Activated T-cell treated with anti-CD3 and anti-CD28 coated beads, Interleukin-2, amount 50 U/mL, for 72 hours (primary cell): ENCODE measurements around the gene SLC41A3. TPM values are rescaled to one million over a fixed set of nuclear protein-coding genes. Genes with fewer than 3 reads are reported as not detected.

ENCODE experiments used
- ATAC-seq, 2 donors: fragments of 150-1000 bp; cut with Tn5 transposase; replicated peaks in 1 of 2; 2 replicates each; pipeline ENCODE4 v1.10.0; 2021; ENCODE audit warnings: moderate library complexity in 2 of 2, mild to moderate bottlenecking in 1 of 2
- DNase-seq, 2 donors: peaks; one replicate each; pipeline ENCODE4 v3.0.0; 2021 to 2022; ENCODE audit warnings: mixed read lengths in 1 of 2
- H3K27ac Mint-ChIP-seq: one replicate; pipeline ENCODE4 v1.8.0; 2022; ENCODE audit warnings: mild to moderate bottlenecking, moderate library complexity, mixed read lengths
- H3K27me3 Mint-ChIP-seq: one replicate; pipeline ENCODE4 v1.8.0; 2022; ENCODE audit warnings: low read depth, mixed read lengths
- H3K36me3 Mint-ChIP-seq, 2 donors: one replicate each; pipeline ENCODE4 v1.8.0; 2022; ENCODE audit warnings: mixed read lengths in 2 of 2, mild to moderate bottlenecking in 1 of 2; ENCODE audit not compliant: insufficient read depth in 2 of 2
- H3K4me1 Mint-ChIP-seq: one replicate; pipeline ENCODE4 v1.8.0; 2022; ENCODE audit warnings: low read depth, mixed read lengths
- H3K4me3 Mint-ChIP-seq, 2 donors: one replicate each; pipeline ENCODE4 v1.8.0; 2022; ENCODE audit warnings: mild to moderate bottlenecking in 2 of 2, mixed read lengths in 2 of 2, moderate library complexity in 2 of 2
- H3K9me3 Mint-ChIP-seq, 2 donors: one replicate each; pipeline ENCODE4 v1.8.0; 2022; ENCODE audit warnings: mixed read lengths in 2 of 2
- total RNA-seq, 2 donors: library from RNA; stranded (reverse); gene quantifications; one replicate each; pipeline ENCODE4 v1.2.3, GENCODE V29; 2022

Gene SLC41A3
- total RNA-seq, 2 donors from 2014 or later: 32.3 to 34.5 TPM

- H3K4me1 Mint-ChIP-seq: no peaks in the 10 kb centered on the region
- DNase-seq: no peak
Measured at GRCh38 chr3:126126286-126126685, 42.4 kb upstream of the SLC41A3 start.

GRCh38 chr3:126125781-126126251 is 41.9 kb upstream of the SLC41A3 start:
- Mint-ChIP-seq H3K27ac (no peak overlapping the region), H3K36me3 (no peaks in the 10 kb centered on the region), H3K4me1 (no peaks in the 10 kb centered on the region), H3K4me3 (no peak overlapping the region), H3K9me3 (no peaks in the 10 kb centered on the region), H3K27me3 (no peaks in the 10 kb centered on the region)
- DNase-seq: no peak
- no peak for ATAC-seq

More at GRCh38 chr3:126126286-126126685, 42.4 kb upstream of the SLC41A3 start:
- ATAC-seq: peak in 1 of 2 donors; percentile 16
- H3K4me3 Mint-ChIP-seq: no peak overlapping the region
- H3K27ac Mint-ChIP-seq: no peak overlapping the region
- no peaks in the 10 kb centered on the region for H3K9me3 Mint-ChIP-seq
- H3K27me3 Mint-ChIP-seq: no peaks in the 10 kb centered on the region
- H3K36me3 Mint-ChIP-seq: no peaks in the 10 kb centered on the region

GRCh38 chr3:126125341-126125740 is 41.4 kb upstream of the SLC41A3 start:
- DNase-seq (no peak), ATAC-seq (no peak)
- H3K4me1 Mint-ChIP-seq: no peaks in the 10 kb centered on the region
- no peaks in the 10 kb centered on the region for H3K9me3 Mint-ChIP-seq
- H3K27ac Mint-ChIP-seq: no peak overlapping the region
- no peak overlapping the region for H3K4me3 Mint-ChIP-seq
- no peaks in the 10 kb centered on the region for H3K36me3 Mint-ChIP-seq
- no peaks in the 10 kb centered on the region for H3K27me3 Mint-ChIP-seq

GRCh38 chr3:126124896-126125295 is 41.0 kb upstream of the SLC41A3 start:
- no peaks in the 10 kb centered on the region for H3K36me3 Mint-ChIP-seq
- no peaks in the 10 kb centered on the region for H3K9me3 Mint-ChIP-seq
- H3K27ac Mint-ChIP-seq: no peak overlapping the region
- ATAC-seq: no peak
- no peaks in the 10 kb centered on the region for H3K4me1 Mint-ChIP-seq
- H3K4me3 Mint-ChIP-seq: no peak overlapping the region
- peaks cover under 1% of the 10 kb centered on the region for H3K27me3 Mint-ChIP-seq
- DNase-seq: no peak

- ATAC-seq (no peak), DNase-seq (no peak)
- H3K27ac Mint-ChIP-seq: no peak overlapping the region
- no peak overlapping the region for H3K4me3 Mint-ChIP-seq
- no peaks in the 10 kb centered on the region for H3K4me1 Mint-ChIP-seq
- no peaks in the 10 kb centered on the region for H3K9me3 Mint-ChIP-seq
- H3K36me3 Mint-ChIP-seq: no peaks in the 10 kb centered on the region
- H3K27me3 Mint-ChIP-seq: peaks cover 6% of the 10 kb centered on the region
Measured at GRCh38 chr3:126124148-126124868, 40.4 kb upstream of the SLC41A3 start.

GRCh38 chr3:126121632-126122031 is 37.7 kb upstream of the SLC41A3 start:
- Mint-ChIP-seq H3K36me3 (no peaks in the 10 kb centered on the region), H3K27me3 (peaks cover 8% of the 10 kb centered on the region), H3K9me3 (no peaks in the 10 kb centered on the region), H3K27ac (no peak overlapping the region), H3K4me3 (no peak overlapping the region), H3K4me1 (no peaks in the 10 kb centered on the region)
- ATAC-seq (no peak), DNase-seq (no peak)

- Mint-ChIP-seq H3K4me1 (no peaks in the 10 kb centered on the region), H3K4me3 (no peak overlapping the region), H3K27ac (no peak overlapping the region), H3K36me3 (no peaks in the 10 kb centered on the region), H3K9me3 (no peaks in the 10 kb centered on the region), H3K27me3 (peaks cover 8% of the 10 kb centered on the region)
- no peak for DNase-seq
- no peak for ATAC-seq
Measured at GRCh38 chr3:126121074-126121473, 37.1 kb upstream of the SLC41A3 start.

GRCh38 chr3:126119976-126120375 is 36.1 kb upstream of the SLC41A3 start:
- Mint-ChIP-seq H3K36me3 (no peaks in the 10 kb centered on the region), H3K4me1 (no peaks in the 10 kb centered on the region), H3K4me3 (no peak overlapping the region), H3K27ac (no peak overlapping the region), H3K9me3 (no peaks in the 10 kb centered on the region), H3K27me3 (peaks cover 8% of the 10 kb centered on the region)
- no peak for DNase-seq
- no peak for ATAC-seq

GRCh38 chr3:126119008-126119675 is 35.2 kb upstream of the SLC41A3 start:
- H3K36me3 Mint-ChIP-seq: no peaks in the 10 kb centered on the region
- no peak overlapping the region for H3K4me3 Mint-ChIP-seq
- peaks cover 8% of the 10 kb centered on the region for H3K27me3 Mint-ChIP-seq

GRCh38 chr3:126118591-126118990 is 34.7 kb upstream of the SLC41A3 start:
- Mint-ChIP-seq H3K36me3 (no peaks in the 10 kb centered on the region), H3K27me3 (peaks cover 8% of the 10 kb centered on the region), H3K4me3 (no peak overlapping the region), H3K4me1 (no peaks in the 10 kb centered on the region), H3K27ac (no peak overlapping the region), H3K9me3 (no peaks in the 10 kb centered on the region)
- ATAC-seq: no peak
- DNase-seq: no peak

More at GRCh38 chr3:126119008-126119675, 35.2 kb upstream of the SLC41A3 start:
- Mint-ChIP-seq H3K9me3 (no peaks in the 10 kb centered on the region), H3K4me1 (no peaks in the 10 kb centered on the region), H3K27ac (no peak overlapping the region)
- ATAC-seq (no peak), DNase-seq (no peak)

GRCh38 chr3:126117786-126118185 is 33.9 kb upstream of the SLC41A3 start:
- H3K27ac Mint-ChIP-seq: no peak overlapping the region
- H3K27me3 Mint-ChIP-seq: peaks cover 8% of the 10 kb centered on the region
- no peak for DNase-seq

GRCh38 chr3:126117212-126117611 is 33.3 kb upstream of the SLC41A3 start:
- DNase-seq (no peak), ATAC-seq (no peak)
- no peaks in the 10 kb centered on the region for H3K4me1 Mint-ChIP-seq
- no peaks in the 10 kb centered on the region for H3K9me3 Mint-ChIP-seq
- H3K27me3 Mint-ChIP-seq: peaks cover 8% of the 10 kb centered on the region
- H3K36me3 Mint-ChIP-seq: no peaks in the 10 kb centered on the region
- no peak overlapping the region for H3K27ac Mint-ChIP-seq
- no peak overlapping the region for H3K4me3 Mint-ChIP-seq

More at GRCh38 chr3:126117786-126118185, 33.9 kb upstream of the SLC41A3 start:
- no peaks in the 10 kb centered on the region for H3K36me3 Mint-ChIP-seq
- no peaks in the 10 kb centered on the region for H3K9me3 Mint-ChIP-seq
- no peaks in the 10 kb centered on the region for H3K4me1 Mint-ChIP-seq
- no peak for ATAC-seq
- no peak overlapping the region for H3K4me3 Mint-ChIP-seq

GRCh38 chr3:126116526-126116925 is 32.6 kb upstream of the SLC41A3 start:
- Mint-ChIP-seq H3K9me3 (no peaks in the 10 kb centered on the region), H3K4me3 (no peak overlapping the region), H3K27ac (no peak overlapping the region), H3K36me3 (no peaks in the 10 kb centered on the region), H3K27me3 (peaks cover 8% of the 10 kb centered on the region), H3K4me1 (no peaks in the 10 kb centered on the region)
- DNase-seq (no peak), ATAC-seq (no peak)
